IPS-15b (cell line): ENCODE results near the gene PTPRN2.

Experiments
- H3K27me3 ChIP-seq: one replicate; pipeline ENCODE4 v1.6.1; 2013; ENCODE audit warnings: low read length; ENCODE audit not compliant: control insufficient read depth, insufficient read depth
- H3K36me3 ChIP-seq: one replicate; pipeline ENCODE4 v1.6.1; 2013; ENCODE audit warnings: low read length; ENCODE audit not compliant: control insufficient read depth, insufficient read depth
- H3K4me1 ChIP-seq: one replicate; pipeline ENCODE4 v1.6.1; 2013; ENCODE audit warnings: mild to moderate bottlenecking, low read length; ENCODE audit not compliant: control insufficient read depth, insufficient read depth
- H3K4me3 ChIP-seq: one replicate; pipeline ENCODE4 v1.5.1; 2013; ENCODE audit warnings: low read depth, low read length
- H3K9ac ChIP-seq: one replicate; pipeline ENCODE4 v1.6.1; 2013; ENCODE audit warnings: low read depth, mild to moderate bottlenecking, low read length
- H3K9me3 ChIP-seq: one replicate; pipeline ENCODE4 v1.6.1; 2013; ENCODE audit warnings: mild to moderate bottlenecking, low read length; ENCODE audit not compliant: control insufficient read depth, insufficient read depth

The PTPRN2 gene

DNA sequence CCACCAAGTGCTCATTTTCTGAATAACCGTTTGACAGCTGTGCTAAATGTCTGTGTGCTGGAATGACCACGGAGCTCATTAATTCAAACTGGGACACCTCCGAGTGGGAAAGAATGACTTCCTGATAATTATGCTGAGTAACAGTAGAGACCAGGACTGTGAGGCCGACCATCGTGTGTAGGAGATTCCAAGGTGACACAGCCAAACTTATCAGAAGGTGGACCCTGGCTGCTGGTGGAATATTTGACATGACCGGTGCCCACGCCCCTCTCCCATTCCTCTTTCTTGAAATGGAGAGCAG lies 400.0 kb downstream of the PTPRN2 start:
- Histone ChIP-seq H3K36me3 (peaks cover 1% of the 10 kb centered on the region), H3K9ac (no peak overlapping the region), H3K9me3 (no peaks in the 10 kb centered on the region), H3K27me3 (no peaks in the 10 kb centered on the region), H3K4me3 (no peak overlapping the region), H3K4me1 (no peaks in the 10 kb centered on the region)

DNA sequence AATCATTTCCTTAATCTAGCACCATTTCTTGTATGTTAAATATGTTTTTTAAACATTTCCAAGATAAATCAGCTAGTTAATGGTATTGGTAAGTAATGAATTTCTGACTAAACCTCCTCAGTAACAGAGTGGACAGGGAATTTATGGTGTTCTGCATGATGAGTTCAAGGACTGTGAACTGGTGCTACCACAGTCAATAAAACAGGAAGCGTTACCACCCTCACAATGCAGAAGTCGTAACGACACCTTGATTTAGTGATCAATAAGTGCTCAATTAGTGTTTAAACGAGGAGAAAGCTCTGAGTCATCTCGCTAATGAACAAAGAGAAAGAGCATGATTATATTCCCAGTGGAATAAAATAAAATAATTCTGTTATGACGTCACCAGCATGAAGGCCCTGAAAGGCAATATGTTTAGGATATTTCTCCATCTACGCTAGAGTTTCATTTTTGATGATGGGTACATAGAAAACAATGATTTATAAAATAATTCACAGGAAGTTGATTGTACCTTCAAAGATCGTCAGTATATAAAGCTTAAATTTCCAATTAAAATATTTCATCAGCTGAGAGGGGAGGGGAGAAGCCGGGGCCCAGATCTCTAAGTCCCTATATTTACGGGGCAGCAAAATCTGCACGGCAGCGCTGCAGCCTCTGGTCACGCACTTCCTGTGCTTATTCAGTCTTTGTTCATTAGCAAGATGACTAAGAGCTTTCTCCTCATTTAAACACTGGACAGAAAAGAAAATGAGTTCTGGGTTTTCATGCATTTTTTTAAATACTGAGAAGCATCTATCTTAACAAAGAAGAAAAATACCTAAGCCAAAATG lies 400.5 kb downstream of the PTPRN2 start:
- no peaks in the 10 kb centered on the region for H3K9me3 ChIP-seq

DNA sequence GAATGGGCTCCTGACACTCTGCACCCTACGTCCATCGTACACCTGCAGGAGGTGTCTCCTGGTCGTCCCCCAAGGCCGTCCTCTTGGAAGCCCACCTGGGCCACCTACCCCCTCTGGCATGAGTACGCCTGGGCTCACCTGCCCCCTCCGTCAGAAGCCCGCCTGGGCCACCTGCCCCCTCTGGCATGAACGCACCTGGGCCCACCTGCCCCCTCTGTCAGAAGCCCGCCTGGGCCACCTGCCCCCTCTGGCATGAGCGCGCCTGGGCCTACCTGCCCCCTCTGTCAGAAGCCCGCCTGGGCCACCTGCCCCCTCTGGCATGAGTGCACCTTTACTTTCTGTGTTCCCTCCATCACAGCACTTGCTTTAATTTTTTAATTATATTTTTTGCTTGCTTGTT lies 401.2 kb downstream of the PTPRN2 start:
- Histone ChIP-seq H3K36me3 (no peaks in the 10 kb centered on the region), H3K4me1 (no peaks in the 10 kb centered on the region), H3K9ac (no peak overlapping the region), H3K4me3 (no peak overlapping the region), H3K27me3 (no peaks in the 10 kb centered on the region), H3K9me3 (no peaks in the 10 kb centered on the region)

More for the DNA sequence above, 400.5 kb downstream of the PTPRN2 start:
- Histone ChIP-seq H3K4me1 (no peaks in the 10 kb centered on the region), H3K4me3 (no peak overlapping the region), H3K27me3 (no peaks in the 10 kb centered on the region), H3K36me3 (no peaks in the 10 kb centered on the region), H3K9ac (no peak overlapping the region)

DNA sequence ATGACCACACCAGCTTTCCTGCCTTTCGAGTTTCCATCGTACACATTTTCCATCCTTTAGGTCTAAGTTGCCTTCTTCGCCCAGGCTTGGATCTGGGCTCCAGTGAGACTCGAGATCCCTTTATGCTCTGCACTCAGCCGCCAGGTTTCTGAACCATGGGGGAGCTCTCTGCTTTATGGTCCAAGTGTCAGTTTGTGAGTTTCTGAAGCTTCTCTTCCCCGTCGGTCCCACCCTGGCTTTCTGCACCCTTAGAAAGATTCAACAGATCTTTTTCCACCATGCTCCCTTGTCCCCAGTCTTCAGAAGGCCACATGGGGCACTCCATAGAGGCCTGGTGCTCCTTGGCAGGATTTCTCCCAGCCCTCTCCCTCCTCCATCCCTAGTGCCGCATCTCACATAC lies 402.0 kb downstream of the PTPRN2 start:
- Histone ChIP-seq H3K4me1 (no peaks in the 10 kb centered on the region), H3K36me3 (no peaks in the 10 kb centered on the region), H3K4me3 (no peak overlapping the region), H3K27me3 (no peaks in the 10 kb centered on the region), H3K9me3 (no peaks in the 10 kb centered on the region), H3K9ac (no peak overlapping the region)

DNA sequence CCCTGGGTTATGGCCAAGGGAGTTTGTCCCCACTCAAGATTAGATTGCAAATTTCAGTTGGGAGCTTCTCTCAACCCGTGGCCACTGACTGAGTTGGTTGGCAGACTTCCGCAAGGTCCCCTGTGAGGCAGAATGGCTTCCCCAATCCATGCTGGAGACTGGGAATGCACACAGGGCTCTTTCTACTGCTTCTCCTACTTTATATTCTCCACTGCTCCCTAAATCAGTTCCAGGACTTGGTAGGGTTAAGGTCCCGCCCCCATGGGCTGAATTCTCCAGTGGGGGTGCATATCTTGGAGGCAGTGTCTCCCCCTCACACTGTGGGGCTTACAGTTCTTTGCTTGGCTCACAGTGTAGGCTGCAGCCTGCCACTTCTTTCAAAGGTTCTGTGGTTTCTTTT lies 404.2 kb downstream of the PTPRN2 start:
- H3K9me3 ChIP-seq: no peaks in the 10 kb centered on the region
- no peak overlapping the region for H3K4me3 ChIP-seq

DNA sequence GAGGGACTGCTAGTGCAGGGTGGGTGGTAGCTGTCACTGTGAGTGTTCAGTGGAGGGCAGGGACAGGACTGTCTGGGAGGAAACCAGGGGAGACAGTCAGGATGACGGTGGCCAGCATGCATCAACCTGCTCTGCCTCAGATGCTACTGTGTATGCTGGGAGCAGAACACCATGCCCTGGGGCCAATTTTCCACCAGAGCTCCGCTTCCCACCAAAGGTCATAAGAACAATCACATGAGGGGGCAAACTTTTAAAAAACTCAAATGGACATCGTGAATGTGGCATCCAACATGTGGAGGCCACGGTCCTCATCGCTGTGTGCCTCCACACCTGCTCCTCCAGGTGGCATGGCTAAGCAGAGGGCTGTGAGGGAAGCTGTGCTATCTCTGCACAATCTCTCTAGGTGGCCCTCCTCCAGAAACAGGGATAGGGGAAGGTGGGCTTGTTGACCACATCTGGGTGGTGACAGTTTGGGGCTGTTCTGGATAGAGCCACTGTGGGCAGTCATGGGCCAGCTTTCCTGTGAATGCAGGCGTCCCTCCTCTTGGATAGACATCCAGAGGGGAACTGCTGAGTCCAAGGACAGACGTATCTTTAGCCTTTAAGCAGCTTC lies 411.0 kb downstream of the PTPRN2 start:
- Histone ChIP-seq H3K4me1 (no peaks in the 10 kb centered on the region), H3K9ac (no peak overlapping the region), H3K36me3 (no peaks in the 10 kb centered on the region), H3K9me3 (no peaks in the 10 kb centered on the region), H3K27me3 (no peaks in the 10 kb centered on the region), H3K4me3 (no peak overlapping the region)

More for the DNA sequence above, 404.2 kb downstream of the PTPRN2 start:
- no peaks in the 10 kb centered on the region for H3K27me3 ChIP-seq
- no peaks in the 10 kb centered on the region for H3K36me3 ChIP-seq
- H3K4me1 ChIP-seq: no peaks in the 10 kb centered on the region
- no peak overlapping the region for H3K9ac ChIP-seq

DNA sequence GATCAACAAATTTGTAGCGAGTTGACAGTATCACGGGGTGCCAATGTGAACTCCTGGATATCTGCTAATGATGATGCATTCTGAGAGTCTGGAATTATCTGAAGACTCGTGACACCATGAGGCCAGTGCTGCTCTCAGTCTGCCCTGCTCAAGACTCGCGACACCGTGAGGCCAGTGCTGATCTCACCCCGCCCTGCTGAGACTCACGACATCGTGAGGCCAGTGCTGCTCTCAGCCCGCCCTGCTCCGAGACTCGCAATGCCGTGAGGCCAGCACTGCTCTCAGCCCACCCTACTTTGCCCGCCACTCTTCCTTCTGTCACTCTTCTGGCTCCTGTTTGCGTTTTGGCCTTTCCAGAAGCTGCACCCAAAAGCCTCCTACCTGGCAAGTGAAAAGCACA lies 411.8 kb downstream of the PTPRN2 start:
- no peaks in the 10 kb centered on the region for H3K27me3 ChIP-seq
- no peak overlapping the region for H3K9ac ChIP-seq
- H3K4me1 ChIP-seq: no peaks in the 10 kb centered on the region
- H3K4me3 ChIP-seq: no peak overlapping the region
- H3K9me3 ChIP-seq: no peaks in the 10 kb centered on the region
- H3K36me3 ChIP-seq: no peaks in the 10 kb centered on the region

DNA sequence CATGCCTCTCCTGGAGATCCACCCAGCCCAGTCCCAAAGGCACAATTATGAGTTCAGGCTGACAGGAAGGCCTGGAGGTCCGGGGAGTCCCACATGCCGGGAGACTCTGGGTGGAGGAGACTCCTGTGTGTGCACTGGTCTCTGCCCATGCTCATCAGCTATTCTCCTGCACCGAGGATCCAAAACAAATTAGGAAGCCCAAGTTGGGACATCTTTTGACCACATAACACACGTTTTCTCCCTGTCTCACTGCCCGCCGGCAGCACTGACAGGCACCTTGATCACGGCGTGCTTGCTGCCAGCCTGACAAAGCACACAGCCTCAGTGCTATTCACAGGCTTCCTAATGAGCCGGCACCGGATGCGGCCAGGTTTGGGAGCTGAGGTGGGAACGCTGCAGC lies 412.7 kb downstream of the PTPRN2 start:
- Histone ChIP-seq H3K4me3 (no peak overlapping the region), H3K4me1 (no peaks in the 10 kb centered on the region), H3K9ac (no peak overlapping the region), H3K36me3 (no peaks in the 10 kb centered on the region), H3K27me3 (no peaks in the 10 kb centered on the region), H3K9me3 (no peaks in the 10 kb centered on the region)

DNA sequence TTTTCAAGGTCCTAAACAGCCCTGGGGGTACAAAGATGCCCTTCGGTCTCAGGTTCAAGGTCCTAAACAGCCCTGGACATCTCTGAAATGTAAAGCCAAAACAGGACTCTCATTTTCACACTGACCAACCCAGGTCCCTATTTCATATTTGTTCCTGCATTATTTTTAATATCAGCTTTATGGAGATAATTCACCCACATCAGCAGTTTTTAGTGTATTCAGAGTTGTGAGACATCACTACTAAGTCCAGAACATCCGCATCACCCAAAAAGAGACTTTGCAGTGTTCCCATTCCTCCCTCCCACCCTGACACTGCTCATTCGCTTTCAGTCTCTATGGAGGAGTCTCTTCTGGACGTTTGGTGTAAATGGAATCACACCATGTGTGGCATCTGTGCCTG lies 420.2 kb downstream of the PTPRN2 start:
- H3K36me3 ChIP-seq: peaks cover 7% of the 10 kb centered on the region
- no peaks in the 10 kb centered on the region for H3K27me3 ChIP-seq
- H3K9ac ChIP-seq: no peak overlapping the region
- no peaks in the 10 kb centered on the region for H3K4me1 ChIP-seq
- no peak overlapping the region for H3K4me3 ChIP-seq
- no peaks in the 10 kb centered on the region for H3K9me3 ChIP-seq

DNA sequence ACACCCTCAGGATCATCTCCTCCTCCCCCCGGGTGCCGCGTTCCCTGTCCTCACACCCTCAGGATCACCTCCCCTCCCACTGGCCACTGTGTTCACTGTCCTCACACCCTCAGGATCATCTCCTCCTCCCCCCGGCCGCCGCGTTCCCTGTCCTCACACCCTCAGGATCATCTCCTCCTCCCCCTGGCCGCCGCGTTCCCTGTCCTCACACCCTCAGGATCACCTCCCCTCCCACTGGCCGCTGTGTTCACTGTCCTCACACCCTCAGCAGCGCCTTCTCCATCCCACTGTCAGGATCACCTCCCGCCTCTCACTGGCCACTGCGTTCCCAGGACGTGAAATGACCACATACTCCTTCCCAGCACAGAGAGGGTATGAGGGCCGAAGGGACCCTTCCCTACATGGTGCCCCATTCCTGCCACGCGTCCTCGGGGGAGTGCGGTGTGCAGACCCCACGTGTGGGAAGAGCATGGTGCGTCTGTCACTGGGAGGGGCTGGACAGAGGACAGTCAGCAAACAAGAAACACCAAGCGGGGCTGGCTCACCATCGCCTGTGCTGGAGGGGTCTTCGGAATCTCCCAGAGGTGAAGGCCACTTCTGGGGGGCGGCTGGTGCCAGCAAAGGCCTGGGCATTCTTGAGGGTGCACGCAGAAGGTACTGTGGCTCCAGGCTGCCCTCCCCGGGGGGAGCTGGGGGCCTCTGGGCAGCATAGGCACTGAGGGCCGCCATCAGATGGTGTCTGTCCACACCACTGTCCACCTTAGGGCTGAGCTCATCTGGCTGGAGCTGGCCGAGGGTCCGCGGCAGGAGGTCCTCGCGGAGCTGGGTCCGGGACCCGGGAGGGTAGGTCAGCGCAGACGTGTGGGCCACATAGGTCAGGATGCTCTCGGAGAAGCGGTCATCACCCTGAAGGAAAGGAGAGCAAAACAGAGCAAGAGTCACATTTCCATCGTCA lies 421.0 kb downstream of the PTPRN2 start:
- Histone ChIP-seq H3K9me3 (no peaks in the 10 kb centered on the region), H3K36me3 (peaks cover 7% of the 10 kb centered on the region), H3K9ac (no peak overlapping the region), H3K4me1 (no peaks in the 10 kb centered on the region), H3K27me3 (no peaks in the 10 kb centered on the region), H3K4me3 (no peak overlapping the region)

DNA sequence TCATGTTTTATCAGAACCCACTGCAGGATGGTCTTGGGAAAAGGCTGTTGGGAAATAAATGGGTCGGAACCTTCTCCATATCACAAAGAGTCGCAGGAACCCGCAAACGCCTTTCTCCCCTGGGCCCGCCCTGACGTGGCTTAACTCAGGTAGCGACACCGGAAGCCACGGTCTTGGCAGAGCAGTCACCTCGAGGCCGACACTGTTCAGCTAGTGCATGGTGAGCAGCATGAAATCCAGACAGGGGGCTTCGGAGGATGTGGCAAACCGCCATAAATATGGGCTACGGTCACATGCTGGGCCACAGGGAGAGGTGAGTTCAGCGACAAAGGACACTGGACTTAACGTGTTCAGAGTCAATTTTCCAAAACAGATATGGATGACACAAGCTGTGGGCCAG lies 421.9 kb downstream of the PTPRN2 start:
- Histone ChIP-seq H3K27me3 (no peaks in the 10 kb centered on the region), H3K36me3 (peaks cover 7% of the 10 kb centered on the region), H3K9me3 (no peaks in the 10 kb centered on the region), H3K4me1 (no peaks in the 10 kb centered on the region), H3K9ac (no peak overlapping the region), H3K4me3 (no peak overlapping the region)
